ENCODE results near the gene CSF2RB. TPM values are rescaled to one million over a fixed set of nuclear protein-coding genes. Genes with fewer than 3 reads are reported as not detected.

The CSF2RB gene
- polyA plus RNA-seq, 1 experiment, result not detected

- no peak for DNase-seq (ENCODE audit: low read depth, low spot score)
- H3K9me3 ChIP-seq (ENCODE audit: control insufficient read depth, insufficient read depth, low read length), result no peaks in the 10 kb centered on the region
- H3K27me3 ChIP-seq (ENCODE audit: control insufficient read depth, insufficient read depth, low read length), result peaks cover 13% of the 10 kb centered on the region
- H3K27ac ChIP-seq (ENCODE audit: low read depth, low read length), result no peak overlapping the region
- TF ChIP-seq CTCF (IDR thresholded peaks at IDR 0.05; ENCODE audit: low read depth, low read length), result no peak
- no peak overlapping the region for H3K4me3 ChIP-seq (ENCODE audit: low read depth, low read length)
- ChIA-PET POLR2A (no interaction called here), CTCF (no interaction called here)
These were observed 15.5 kb downstream of the CSF2RB start for GRCh38 chr22:36928786-36929535.

- H3K4me3 ChIP-seq (ENCODE audit: low read depth, low read length), result no peak overlapping the region
- no peaks in the 10 kb centered on the region; the same call in 1 of the 2 replicates for H3K9me3 ChIP-seq (ENCODE audit: control insufficient read depth, insufficient read depth, low read length)
- ChIA-PET POLR2A (no interaction called here), CTCF (no interaction called here)
- peaks cover 13% of the 10 kb centered on the region for H3K27me3 ChIP-seq (ENCODE audit: control insufficient read depth, insufficient read depth, low read length)
- no peak overlapping the region for H3K27ac ChIP-seq (ENCODE audit: low read depth, low read length)
- TF ChIP-seq CTCF (IDR thresholded peaks at IDR 0.05; ENCODE audit: low read depth, low read length), result no peak
- DNase-seq (ENCODE audit: low read depth, low spot score), result no peak
These were observed 16.2 kb downstream of the CSF2RB start for GRCh38 chr22:36929621-36930020.

- peaks cover 10% of the 10 kb centered on the region for H3K27me3 ChIP-seq (ENCODE audit: control insufficient read depth, insufficient read depth, low read length)
- TF ChIP-seq CTCF (IDR thresholded peaks at IDR 0.05; ENCODE audit: low read depth, low read length), result no peak
- CTCF ChIA-PET, result no interaction called here
- DNase-seq (ENCODE audit: low read depth, low spot score), result no peak
- POLR2A ChIA-PET, result no interaction called here
- no peaks in the 10 kb centered on the region; the same call in 1 of the 2 replicates for H3K9me3 ChIP-seq (ENCODE audit: control insufficient read depth, insufficient read depth, low read length)
- no peak overlapping the region for H3K4me3 ChIP-seq (ENCODE audit: low read depth, low read length)
- no peak overlapping the region for H3K27ac ChIP-seq (ENCODE audit: low read depth, low read length)
These were observed 16.9 kb downstream of the CSF2RB start for GRCh38 chr22:36930041-36930935.

- H3K27me3 ChIP-seq (ENCODE audit: control insufficient read depth, insufficient read depth, low read length), result peaks cover 8% of the 10 kb centered on the region
- ChIA-PET CTCF (no interaction called here), POLR2A (no interaction called here)
- no peak for DNase-seq (ENCODE audit: low read depth, low spot score)
- H3K27ac ChIP-seq (ENCODE audit: low read depth, low read length), result no peak overlapping the region
- no peak overlapping the region for H3K4me3 ChIP-seq (ENCODE audit: low read depth, low read length)
- no peaks in the 10 kb centered on the region; the same call in 1 of the 2 replicates for H3K9me3 ChIP-seq (ENCODE audit: control insufficient read depth, insufficient read depth, low read length)
- no peak for TF ChIP-seq CTCF (IDR thresholded peaks at IDR 0.05; ENCODE audit: low read depth, low read length)
These were observed 18.0 kb downstream of the CSF2RB start for GRCh38 chr22:36931446-36931845.
